Panc1 (cell line): ENCODE results near the gene HOMER2. TPM values are rescaled to one million over a fixed set of nuclear protein-coding genes. Genes with fewer than 3 reads are reported as not detected.

Source experiments
- ATAC-seq: fragments of 200-7000 bp; cut with Tn5 transposase; 2 replicates; pipeline ENCODE4 v1.9.1; 2020; ENCODE audit warnings: mild to moderate bottlenecking, moderate library complexity
- BruUV-seq: library from RNA; stranded (reverse); fragments of 400-500 nt; replicated peaks from 2 replicates; lab custom pipeline; 2021; lab: Mats Ljungman, UMichigan
- CTCF ChIA-PET: fragments of 300-600 bp; sonication (Branson Sonifier 250); formaldehyde crosslinking; loops from one replicate; lab custom pipeline; 2022; ENCODE audit warnings: antibody characterized with exemption; lab: Charles Lee
- POLR2A ChIA-PET: fragments of 300-600 bp; sonication (Branson Sonifier 250); formaldehyde crosslinking; loops from one replicate; lab custom pipeline; 2022; ENCODE audit warnings: antibody characterized with exemption; lab: Charles Lee
- DNase-seq: peaks from one replicate; pipeline ENCODE4 v3.0.0-alpha.2; 2010; ENCODE audit warnings: low read depth, low spot score
- H3K27ac ChIP-seq: 2 replicates; pipeline ENCODE4 v1.5.1; 2011; ENCODE audit warnings: mild to moderate bottlenecking, low read length, inconsistent platforms
- H3K27me3 ChIP-seq: fragments of 200-500 bp; sonication (Bioruptor generic); 2 replicates; pipeline ENCODE4 v1.6.0; 2014; ENCODE audit warnings: low read length, inconsistent platforms; ENCODE audit not compliant: control insufficient read depth, insufficient read depth
- H3K36me3 ChIP-seq: fragments of 200-500 bp; sonication (Bioruptor generic); 2 replicates; pipeline ENCODE4 v1.5.1; 2014; ENCODE audit warnings: inconsistent platforms, mild to moderate bottlenecking, low read length, moderate library complexity; ENCODE audit not compliant: control insufficient read depth, insufficient read depth
- H3K4me1 ChIP-seq: 2 replicates; pipeline ENCODE4 v1.5.1; 2011; ENCODE audit warnings: inconsistent platforms, mild to moderate bottlenecking, low read length, moderate library complexity; ENCODE audit not compliant: control insufficient read depth, insufficient read depth
- H3K4me3 ChIP-seq, 2 experiments: 2 replicates each; pipeline ENCODE4 v1.5.1; 2011 to 2012; ENCODE audit warnings: low read depth in 2 of 2, low read length in 2 of 2, mild to moderate bottlenecking in 2 of 2, inconsistent platforms in 1 of 2, moderate library complexity in 1 of 2
- H3K9me3 ChIP-seq: fragments of 200-500 bp; sonication (Bioruptor generic); 2 replicates; pipeline ENCODE4 v1.5.1; 2014; ENCODE audit warnings: low read depth, mild to moderate bottlenecking, inconsistent platforms, low read length, moderate library complexity; ENCODE audit not compliant: control insufficient read depth, insufficient read depth
- CTCF ChIP-seq: fragments of 450-650 bp; IDR thresholded peaks from 2 replicates; pipeline ENCODE4 v1.5.1; 2017; ENCODE audit warnings: mild to moderate bottlenecking
- POLR2AphosphoS5 ChIP-seq: IDR thresholded peaks from 2 replicates; pipeline ENCODE4 v1.6.1; 2012; ENCODE audit warnings: mild to moderate bottlenecking, low read depth, low read length, moderate library complexity
- SIN3A ChIP-seq: IDR thresholded peaks from 2 replicates; pipeline ENCODE4 v1.6.1; 2012; ENCODE audit warnings: low read depth, mild to moderate bottlenecking, low read length, moderate library complexity, borderline replicate concordance; ENCODE audit not compliant: insufficient read depth
- TCF7L2 ChIP-seq: IDR thresholded peaks from 2 replicates; pipeline ENCODE4 v1.6.1; 2011; ENCODE audit warnings: mild to moderate bottlenecking, low read depth, low read length, inconsistent platforms
- in situ Hi-C: cut with HindIII; loops from 2 replicates; pipeline ENCODE4 v1.10.0; 2016; ENCODE audit warnings: low sequenced_read_pairs, low pct_unique_long_range_greater_than_20kb
- intact Hi-C: fragments of 100-400 bp; cut with micrococcal nuclease; formaldehyde crosslinking; loops from one replicate; pipeline ENCODE4 v1.10.0; 2022; ENCODE audit not compliant: unreplicated experiment
- total RNA-seq: library from RNA; stranded (reverse); gene quantifications from one replicate; pipeline ENCODE4 v1.2.1, GENCODE V29; 2021; ENCODE audit not compliant: unreplicated experiment
- TF ChIP-seq, protein P1 (sequence below), 2 experiments: IDR thresholded peaks; 2 replicates each; pipeline ENCODE4 v1.6.1; 2011 to 2012; ENCODE audit warnings: low read depth in 2 of 2, control low read depth in 1 of 2, low read length in 1 of 2, mild to moderate bottlenecking in 1 of 2, moderate library complexity in 1 of 2; ENCODE audit not compliant: insufficient read depth in 1 of 2

The HOMER2 gene
- total RNA-seq, 1 experiment from 2014 or later = 35.9 TPM

- no peaks in the 10 kb centered on the region for H3K36me3 ChIP-seq
- no TSS peak for BruUV-seq
- CTCF ChIA-PET = no interaction called here
- no peak overlapping the region for H3K4me3 ChIP-seq
- H3K9me3 ChIP-seq = peaks cover 11% of the 10 kb centered on the region; the same call in 1 of the 2 replicates
- H3K27ac ChIP-seq = no peak overlapping the region
- TF ChIP-seq CTCF (no peak), POLR2AphosphoS5 (no peak), SIN3A (no peak), TCF7L2 (no peak)
- TF ChIP-seq, protein P1, sequence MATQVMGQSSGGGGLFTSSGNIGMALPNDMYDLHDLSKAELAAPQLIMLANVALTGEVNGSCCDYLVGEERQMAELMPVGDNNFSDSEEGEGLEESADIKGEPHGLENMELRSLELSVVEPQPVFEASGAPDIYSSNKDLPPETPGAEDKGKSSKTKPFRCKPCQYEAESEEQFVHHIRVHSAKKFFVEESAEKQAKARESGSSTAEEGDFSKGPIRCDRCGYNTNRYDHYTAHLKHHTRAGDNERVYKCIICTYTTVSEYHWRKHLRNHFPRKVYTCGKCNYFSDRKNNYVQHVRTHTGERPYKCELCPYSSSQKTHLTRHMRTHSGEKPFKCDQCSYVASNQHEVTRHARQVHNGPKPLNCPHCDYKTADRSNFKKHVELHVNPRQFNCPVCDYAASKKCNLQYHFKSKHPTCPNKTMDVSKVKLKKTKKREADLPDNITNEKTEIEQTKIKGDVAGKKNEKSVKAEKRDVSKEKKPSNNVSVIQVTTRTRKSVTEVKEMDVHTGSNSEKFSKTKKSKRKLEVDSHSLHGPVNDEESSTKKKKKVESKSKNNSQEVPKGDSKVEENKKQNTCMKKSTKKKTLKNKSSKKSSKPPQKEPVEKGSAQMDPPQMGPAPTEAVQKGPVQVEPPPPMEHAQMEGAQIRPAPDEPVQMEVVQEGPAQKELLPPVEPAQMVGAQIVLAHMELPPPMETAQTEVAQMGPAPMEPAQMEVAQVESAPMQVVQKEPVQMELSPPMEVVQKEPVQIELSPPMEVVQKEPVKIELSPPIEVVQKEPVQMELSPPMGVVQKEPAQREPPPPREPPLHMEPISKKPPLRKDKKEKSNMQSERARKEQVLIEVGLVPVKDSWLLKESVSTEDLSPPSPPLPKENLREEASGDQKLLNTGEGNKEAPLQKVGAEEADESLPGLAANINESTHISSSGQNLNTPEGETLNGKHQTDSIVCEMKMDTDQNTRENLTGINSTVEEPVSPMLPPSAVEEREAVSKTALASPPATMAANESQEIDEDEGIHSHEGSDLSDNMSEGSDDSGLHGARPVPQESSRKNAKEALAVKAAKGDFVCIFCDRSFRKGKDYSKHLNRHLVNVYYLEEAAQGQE (IDR thresholded peaks at IDR 0.05; ENCODE audit: insufficient read depth in 1 of 2, low read depth in 2 of 2, low read length in 1 of 2) = no peak
- ATAC-seq (no peak), DNase-seq (no peak)
- intact Hi-C loops = no loop called here
- in situ Hi-C loops = no loop called here
- POLR2A ChIA-PET = no interaction called here
- H3K27me3 ChIP-seq = no peaks in the 10 kb centered on the region
- H3K4me1 ChIP-seq = no peaks in the 10 kb centered on the region
Measured at GRCh38 chr15:82907350-82907749, 45.2 kb downstream of the HOMER2 start.

DNA sequence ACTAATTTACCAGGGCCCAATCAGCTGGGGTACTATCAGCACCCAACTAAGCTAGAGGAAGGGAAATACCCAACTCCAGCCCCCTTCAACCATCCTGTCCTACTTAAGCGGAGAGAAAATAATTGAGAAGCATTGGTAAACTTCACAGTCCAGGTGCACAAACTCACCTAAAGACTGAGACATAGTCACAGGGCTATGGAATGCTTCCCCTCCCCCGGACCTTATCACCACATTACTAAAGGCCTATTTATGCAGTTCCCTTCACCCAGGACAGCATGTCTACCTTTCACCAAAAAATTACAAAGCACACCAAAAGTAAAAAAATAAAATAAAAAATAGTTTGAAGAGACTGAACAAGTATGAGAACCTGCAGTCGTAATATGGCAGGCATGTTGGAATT is 47.9 kb downstream of the HOMER2 start:
- no peak for DNase-seq
- TF ChIP-seq POLR2AphosphoS5 = no peak
- Histone ChIP-seq H3K27ac (no peak overlapping the region), H3K4me1 (no peaks in the 10 kb centered on the region), H3K9me3 (peaks cover 11% of the 10 kb centered on the region; the same call in 1 of the 2 replicates), H3K27me3 (no peaks in the 10 kb centered on the region), H3K4me3 (no peak overlapping the region), H3K36me3 (no peaks in the 10 kb centered on the region)
- intact Hi-C loops = no loop called here
- ChIA-PET CTCF (no interaction called here), POLR2A (no interaction called here)
- no TSS peak for BruUV-seq
- in situ Hi-C loops = no loop called here
- ATAC-seq = no peak

DNA sequence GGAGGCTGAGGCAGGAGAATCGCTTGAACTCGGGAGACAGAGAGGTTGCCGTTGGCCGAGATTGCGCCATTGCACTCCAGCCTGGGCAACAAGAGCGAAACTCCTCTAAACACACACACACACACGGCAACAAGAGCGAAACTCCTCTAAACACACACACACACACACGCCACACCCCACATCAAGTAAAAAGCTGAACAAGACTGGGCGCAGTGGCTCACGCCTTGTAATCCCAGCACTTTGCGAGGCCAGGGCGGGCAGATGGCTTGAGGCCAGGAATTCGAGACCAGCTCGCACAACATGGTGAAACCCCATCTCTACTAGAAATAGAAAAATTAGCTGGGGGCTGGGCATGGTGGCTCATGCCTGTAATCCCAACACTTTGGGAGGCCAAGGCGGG is 49.0 kb downstream of the HOMER2 start:
- ATAC-seq (no peak), DNase-seq (no peak)
- intact Hi-C loops = no loop called here
- Histone ChIP-seq H3K9me3 (peaks cover 3% of the 10 kb centered on the region; the same call in 1 of the 2 replicates), H3K4me3 (no peak overlapping the region), H3K36me3 (no peaks in the 10 kb centered on the region), H3K27me3 (no peaks in the 10 kb centered on the region), H3K4me1 (no peaks in the 10 kb centered on the region), H3K27ac (no peak overlapping the region)
- CTCF ChIA-PET = no interaction called here
- BruUV-seq = no TSS peak
- TF ChIP-seq TCF7L2 = no peak
- no peak for TF ChIP-seq CTCF
- no peak for TF ChIP-seq SIN3A
- no peak for TF ChIP-seq POLR2AphosphoS5
- TF ChIP-seq, protein P1 (IDR thresholded peaks at IDR 0.05; ENCODE audit: insufficient read depth in 1 of 2, low read depth in 2 of 2, low read length in 1 of 2) = no peak
- POLR2A ChIA-PET = no interaction called here
- in situ Hi-C loops = no loop called here
